GM06990 (cell line): ENCODE results near the gene TEKT5.
"Not testable (repeated sequence)": the region's sequence is repeated elsewhere in the genome, so short reads cannot be mapped to it uniquely, and the experiment has no call there.

Source experiments
- DNase-seq: peaks from one replicate; pipeline ENCODE4 v3.0.0-alpha.2; 2011; ENCODE audit not compliant: insufficient read length; ENCODE audit errors: extremely low read depth
- H3K27me3 ChIP-seq: replicated peaks from 2 replicates; pipeline ENCODE4 v1.6.0; 2011; ENCODE audit warnings: low read length; ENCODE audit not compliant: control insufficient read depth, insufficient read depth
- H3K36me3 ChIP-seq: 2 replicates; pipeline ENCODE4 v1.5.1; 2011; ENCODE audit warnings: low read length; ENCODE audit not compliant: control insufficient read depth, insufficient read depth
- H3K4me3 ChIP-seq: replicated peaks from 2 replicates; pipeline ENCODE4 v1.5.1; 2011; ENCODE audit warnings: low read depth, mild to moderate bottlenecking, control low read depth, low read length
- TF ChIP-seq, protein P1 (sequence below): IDR thresholded peaks from 2 replicates; pipeline ENCODE4 v1.5.1; 2011; ENCODE audit warnings: low read length, control low read depth, mild to moderate bottlenecking, inconsistent platforms; ENCODE audit not compliant: insufficient read depth, poor library complexity, severe bottlenecking

The TEKT5 gene

GRCh38 chr16:10655415-10655977, 39.2 kb downstream of the TEKT5 start:
- no peak for DNase-seq
- no peak overlapping the region for H3K4me3 ChIP-seq
- no peaks in the 10 kb centered on the region for H3K36me3 ChIP-seq
- no peaks in the 10 kb centered on the region for H3K27me3 ChIP-seq
- TF ChIP-seq, protein P1, sequence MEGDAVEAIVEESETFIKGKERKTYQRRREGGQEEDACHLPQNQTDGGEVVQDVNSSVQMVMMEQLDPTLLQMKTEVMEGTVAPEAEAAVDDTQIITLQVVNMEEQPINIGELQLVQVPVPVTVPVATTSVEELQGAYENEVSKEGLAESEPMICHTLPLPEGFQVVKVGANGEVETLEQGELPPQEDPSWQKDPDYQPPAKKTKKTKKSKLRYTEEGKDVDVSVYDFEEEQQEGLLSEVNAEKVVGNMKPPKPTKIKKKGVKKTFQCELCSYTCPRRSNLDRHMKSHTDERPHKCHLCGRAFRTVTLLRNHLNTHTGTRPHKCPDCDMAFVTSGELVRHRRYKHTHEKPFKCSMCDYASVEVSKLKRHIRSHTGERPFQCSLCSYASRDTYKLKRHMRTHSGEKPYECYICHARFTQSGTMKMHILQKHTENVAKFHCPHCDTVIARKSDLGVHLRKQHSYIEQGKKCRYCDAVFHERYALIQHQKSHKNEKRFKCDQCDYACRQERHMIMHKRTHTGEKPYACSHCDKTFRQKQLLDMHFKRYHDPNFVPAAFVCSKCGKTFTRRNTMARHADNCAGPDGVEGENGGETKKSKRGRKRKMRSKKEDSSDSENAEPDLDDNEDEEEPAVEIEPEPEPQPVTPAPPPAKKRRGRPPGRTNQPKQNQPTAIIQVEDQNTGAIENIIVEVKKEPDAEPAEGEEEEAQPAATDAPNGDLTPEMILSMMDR: no peak

DNA sequence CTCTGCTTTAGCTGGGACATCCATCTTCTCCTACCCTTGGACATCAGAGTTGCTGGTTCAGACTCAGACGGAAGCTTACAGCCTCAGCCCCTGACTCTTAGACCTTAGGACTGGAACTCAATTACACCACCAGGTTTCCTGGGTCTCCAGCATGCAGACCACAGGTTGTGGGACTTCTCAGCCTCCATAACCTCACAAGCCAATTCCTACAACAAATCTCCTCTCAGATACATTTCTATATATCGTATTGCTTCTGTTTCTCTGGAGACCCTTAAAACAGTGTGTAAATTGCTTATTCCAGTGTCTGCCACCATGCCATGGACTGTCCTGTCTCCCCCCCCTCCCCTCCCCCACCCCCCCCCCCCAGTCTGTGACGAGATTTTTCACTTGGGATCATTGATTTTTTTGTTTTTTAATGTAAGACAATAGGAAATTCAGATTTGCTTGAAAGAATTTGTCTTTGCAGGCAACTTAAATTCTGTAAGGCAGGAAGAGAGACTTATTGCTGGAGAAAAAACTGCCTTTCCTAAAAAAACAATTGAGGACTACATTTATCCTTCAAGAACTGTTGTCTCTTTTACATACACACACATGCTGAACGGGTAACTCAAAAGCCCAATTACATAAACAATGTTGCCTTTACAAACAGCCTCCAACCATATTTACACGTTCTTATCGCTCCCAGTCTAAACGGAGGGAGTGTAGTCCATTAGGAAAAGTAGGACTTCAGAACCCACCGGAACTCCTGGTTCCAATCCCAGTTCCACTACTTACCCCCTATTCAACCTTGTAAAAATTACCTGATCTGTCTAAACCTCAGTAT, 39.9 kb downstream of the TEKT5 start:
- no peaks in the 10 kb centered on the region for H3K36me3 ChIP-seq
- DNase-seq: no peak
- TF ChIP-seq, protein P1: no peak
- H3K4me3 ChIP-seq: no peak overlapping the region
- no peaks in the 10 kb centered on the region for H3K27me3 ChIP-seq

GRCh38 chr16:10652730-10653590, 41.8 kb downstream of the TEKT5 start:
- Histone ChIP-seq H3K36me3 (no peaks in the 10 kb centered on the region), H3K4me3 (no peak overlapping the region), H3K27me3 (no peaks in the 10 kb centered on the region)
- TF ChIP-seq, protein P1: no peak
- DNase-seq: no peak

DNA sequence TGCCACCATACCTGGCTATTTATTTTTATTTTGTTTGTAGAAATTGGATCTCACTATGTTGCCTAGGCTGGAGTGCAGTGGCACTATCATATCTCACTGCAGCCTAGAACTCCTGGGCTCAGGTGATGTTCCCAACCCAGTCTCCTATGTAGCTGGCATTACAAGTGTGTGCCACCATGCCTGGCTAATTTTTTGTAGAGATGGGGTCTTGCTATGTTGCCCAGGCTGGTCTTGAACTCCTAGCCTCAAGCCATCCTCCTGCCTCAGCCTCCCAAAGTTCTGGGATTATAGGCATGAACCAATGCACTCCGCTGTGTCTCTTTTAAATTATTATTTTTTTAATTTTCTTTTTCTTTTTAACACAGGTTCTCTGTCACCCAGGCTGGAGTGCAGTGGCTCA, 45.6 kb downstream of the TEKT5 start:
- H3K36me3 ChIP-seq, H3K4me3 ChIP-seq, DNase-seq, H3K27me3 ChIP-seq: not testable (repeated sequence)

- no peak for DNase-seq
- Histone ChIP-seq H3K4me3 (no peak overlapping the region), H3K27me3 (no peaks in the 10 kb centered on the region), H3K36me3 (no peaks in the 10 kb centered on the region)
- TF ChIP-seq, protein P1: no peak
Observed at GRCh38 chr16:10647721-10648296, 46.9 kb downstream of the TEKT5 start.
